Loucy (cell line): ENCODE results near the gene BTN1A1.

Experiments
- H2AFZ ChIP-seq: fragments of 200-600 bp; sonication (generic); 2 replicates; pipeline ENCODE4 v1.6.0; 2016; ENCODE audit warnings: antibody characterized with exemption, mild to moderate bottlenecking, low read length, moderate library complexity
- H3F3A ChIP-seq: fragments of 200-600 bp; 2 replicates; pipeline ENCODE4 v1.6.0; 2016; ENCODE audit warnings: antibody characterized with exemption, low read depth, mild to moderate bottlenecking
- H3K27me3 ChIP-seq: fragments of 200-600 bp; sonication (generic); 2 replicates; pipeline ENCODE4 v1.6.1; 2014; ENCODE audit warnings: low read length, mild to moderate bottlenecking; ENCODE audit not compliant: insufficient read depth, poor library complexity, severe bottlenecking
- H3K36me3 ChIP-seq: fragments of 200-600 bp; sonication (generic); 2 replicates; pipeline ENCODE4 v1.6.1; 2016; ENCODE audit warnings: low read length; ENCODE audit not compliant: insufficient read depth
- H3K4me1 ChIP-seq: fragments of 200-600 bp; sonication (generic); 2 replicates; pipeline ENCODE4 v1.5.1; 2014; ENCODE audit warnings: low read length, mild to moderate bottlenecking; ENCODE audit not compliant: insufficient read depth, poor library complexity, severe bottlenecking
- H3K4me2 ChIP-seq: fragments of 200-600 bp; sonication (generic); 2 replicates; pipeline ENCODE4 v1.6.0; 2014; ENCODE audit warnings: antibody characterized with exemption, low read length, low read depth, mild to moderate bottlenecking; ENCODE audit not compliant: poor library complexity, severe bottlenecking
- H3K4me3 ChIP-seq: fragments of 200-600 bp; sonication (generic); 2 replicates; pipeline ENCODE4 v1.5.1; 2014; ENCODE audit warnings: low read length, mild to moderate bottlenecking, mixed read lengths; ENCODE audit not compliant: poor library complexity, severe bottlenecking
- H3K79me2 ChIP-seq: fragments of 200-600 bp; sonication (generic); 2 replicates; pipeline ENCODE4 v1.6.1; 2014; ENCODE audit warnings: low read length; ENCODE audit not compliant: insufficient read depth
- H3K9ac ChIP-seq: fragments of 200-600 bp; sonication (generic); 2 replicates; pipeline ENCODE4 v1.6.0; 2014; ENCODE audit warnings: mild to moderate bottlenecking, low read depth, low read length, moderate library complexity; ENCODE audit not compliant: poor library complexity, severe bottlenecking
- H3K9me2 ChIP-seq: fragments of 200-600 bp; sonication (generic); replicated peaks from 2 replicates; pipeline ENCODE4 v1.6.1; 2016; ENCODE audit warnings: low read depth, low read length, mixed read lengths
- H3K9me3 ChIP-seq: fragments of 200-600 bp; sonication (generic); 2 replicates; pipeline ENCODE4 v1.6.1; 2014; ENCODE audit warnings: mild to moderate bottlenecking, antibody characterized with exemption, low read length, low read depth; ENCODE audit not compliant: insufficient read depth
- H4K20me1 ChIP-seq: fragments of 200-600 bp; sonication (generic); 2 replicates; pipeline ENCODE4 v1.6.0; 2014; ENCODE audit warnings: antibody characterized with exemption, low read length, mild to moderate bottlenecking; ENCODE audit not compliant: insufficient read depth, poor library complexity, severe bottlenecking
- EZH2phosphoT487 ChIP-seq: fragments of 200-600 bp; IDR thresholded peaks from 2 replicates; pipeline ENCODE4 v1.6.1; 2018; ENCODE audit warnings: antibody characterized with exemption, mild to moderate bottlenecking, moderate library complexity, borderline replicate concordance
- TF ChIP-seq, protein P1 (sequence below): fragments of 200-600 bp; sonication (generic); conservative IDR thresholded peaks from 2 replicates; pipeline ENCODE4 v1.5.1; 2014; ENCODE audit warnings: mild to moderate bottlenecking, antibody characterized with exemption, low read length

BTN1A1 gene

GRCh38 chr6:26556263-26557070, 56.4 kb downstream of the BTN1A1 start:
- Histone ChIP-seq H3K4me2 (no peak overlapping the region), H3K9me2 (no peaks in the 10 kb centered on the region), H3K27me3 (no peaks in the 10 kb centered on the region), H2AFZ (no peak overlapping the region), H3K9ac (no peak overlapping the region), H3K9me3 (no peaks in the 10 kb centered on the region), H3F3A (peaks cover 7% of the 10 kb centered on the region), H4K20me1 (no peaks in the 10 kb centered on the region), H3K79me2 (no peaks in the 10 kb centered on the region), H3K4me1 (peaks cover 12% of the 10 kb centered on the region), H3K36me3 (no peaks in the 10 kb centered on the region), H3K4me3 (no peak overlapping the region)
- TF ChIP-seq EZH2phosphoT487: no peak
- TF ChIP-seq, protein P1, sequence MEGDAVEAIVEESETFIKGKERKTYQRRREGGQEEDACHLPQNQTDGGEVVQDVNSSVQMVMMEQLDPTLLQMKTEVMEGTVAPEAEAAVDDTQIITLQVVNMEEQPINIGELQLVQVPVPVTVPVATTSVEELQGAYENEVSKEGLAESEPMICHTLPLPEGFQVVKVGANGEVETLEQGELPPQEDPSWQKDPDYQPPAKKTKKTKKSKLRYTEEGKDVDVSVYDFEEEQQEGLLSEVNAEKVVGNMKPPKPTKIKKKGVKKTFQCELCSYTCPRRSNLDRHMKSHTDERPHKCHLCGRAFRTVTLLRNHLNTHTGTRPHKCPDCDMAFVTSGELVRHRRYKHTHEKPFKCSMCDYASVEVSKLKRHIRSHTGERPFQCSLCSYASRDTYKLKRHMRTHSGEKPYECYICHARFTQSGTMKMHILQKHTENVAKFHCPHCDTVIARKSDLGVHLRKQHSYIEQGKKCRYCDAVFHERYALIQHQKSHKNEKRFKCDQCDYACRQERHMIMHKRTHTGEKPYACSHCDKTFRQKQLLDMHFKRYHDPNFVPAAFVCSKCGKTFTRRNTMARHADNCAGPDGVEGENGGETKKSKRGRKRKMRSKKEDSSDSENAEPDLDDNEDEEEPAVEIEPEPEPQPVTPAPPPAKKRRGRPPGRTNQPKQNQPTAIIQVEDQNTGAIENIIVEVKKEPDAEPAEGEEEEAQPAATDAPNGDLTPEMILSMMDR: no peak
